Measurements from ENCODE around the gene KIF21B.
"Not testable (repeated sequence)": the region's sequence is repeated elsewhere in the genome, so short reads cannot be mapped to it uniquely, and the experiment has no call there.

Gene KIF21B

GRCh38 chr1:200968469-200969410 is 54.8 kb downstream of the KIF21B start:
- DNase-seq (ENCODE audit: extremely low spot score): no peak
- ChIA-PET POLR2A (no interaction called here), CTCF (interaction anchor here (0.6 to 1.3 kb wide), 2 partner anchors 11 to 347 kb away, joined by 3 to 6 read pairs; no protein-coding TSS in a partner anchor)
- TF ChIP-seq ZNF384 (IDR thresholded peaks at IDR 0.05) (no peak), CTBP1 (IDR thresholded peaks at IDR 0.05; ENCODE audit: borderline replicate concordance) (no peak), SUZ12 (IDR thresholded peaks at IDR 0.05) (no peak), PKNOX1 (IDR thresholded peaks at IDR 0.05) (no peak), HDGF (IDR thresholded peaks at IDR 0.05; ENCODE audit: borderline replicate concordance) (no peak), TARDBP (IDR thresholded peaks at IDR 0.05) (no peak), L3MBTL2 (conservative IDR thresholded peaks at IDR 0.05) (no peak), FOXM1 (IDR thresholded peaks at IDR 0.05; ENCODE audit: borderline replicate concordance) (no peak), ARNT (IDR thresholded peaks at IDR 0.05) (no peak), BHLHE40 (IDR thresholded peaks at IDR 0.05; ENCODE audit: borderline replicate concordance) (no peak), ELF4 (IDR thresholded peaks at IDR 0.05) (no peak)

GRCh38 chr1:200967693-200968468 is 55.6 kb downstream of the KIF21B start:
- CTCF ChIA-PET: interaction anchor here (0.6 to 1.3 kb wide), 2 partner anchors 12 to 346 kb away, joined by 3 to 6 read pairs; no protein-coding TSS in a partner anchor
- DNase-seq (ENCODE audit: extremely low spot score): no peak

GRCh38 chr1:200966934-200967333 is 56.6 kb downstream of the KIF21B start:
- no peak for DNase-seq (ENCODE audit: extremely low spot score)
- no peak for TF ChIP-seq BHLHE40 (IDR thresholded peaks at IDR 0.05; ENCODE audit: borderline replicate concordance)
- CTCF ChIA-PET: interaction anchor here (1.3 kb wide), 1 partner anchor 13 kb away, joined by 3 read pairs; no protein-coding TSS in a partner anchor
- POLR2A ChIA-PET: no interaction called here

More at GRCh38 chr1:200967693-200968468, 55.6 kb downstream of the KIF21B start:
- TF ChIP-seq PKNOX1 (IDR thresholded peaks at IDR 0.05) (no peak), ELF4 (IDR thresholded peaks at IDR 0.05) (no peak), ARNT (IDR thresholded peaks at IDR 0.05) (no peak), SP1 (IDR thresholded peaks at IDR 0.05) (no peak), HDGF (IDR thresholded peaks at IDR 0.05; ENCODE audit: borderline replicate concordance) (no peak), FOXA1 (IDR thresholded peaks at IDR 0.05) (no peak), ZNF384 (IDR thresholded peaks at IDR 0.05) (no peak), LEF1 (IDR thresholded peaks at IDR 0.05; ENCODE audit: borderline replicate concordance) (no peak), SUZ12 (IDR thresholded peaks at IDR 0.05) (no peak), CTBP1 (IDR thresholded peaks at IDR 0.05; ENCODE audit: borderline replicate concordance) (no peak), L3MBTL2 (conservative IDR thresholded peaks at IDR 0.05) (no peak), NFRKB (IDR thresholded peaks at IDR 0.05) (no peak)
- POLR2A ChIA-PET: no interaction called here

- ChIA-PET POLR2A (no interaction called here), CTCF (interaction anchor here (1.4 kb wide), 1 partner anchor 15 kb away, joined by 8 read pairs; no protein-coding TSS in a partner anchor)
- no peak for DNase-seq (ENCODE audit: extremely low spot score)
- no peak for TF ChIP-seq PKNOX1 (IDR thresholded peaks at IDR 0.05)
- TF ChIP-seq NFRKB (IDR thresholded peaks at IDR 0.05): no peak
- no peak for TF ChIP-seq FOXA1 (IDR thresholded peaks at IDR 0.05)
- TF ChIP-seq SP1 (IDR thresholded peaks at IDR 0.05): no peak
- no peak for TF ChIP-seq CTBP1 (IDR thresholded peaks at IDR 0.05; ENCODE audit: borderline replicate concordance)
- no peak for TF ChIP-seq SUZ12 (IDR thresholded peaks at IDR 0.05)
- TF ChIP-seq L3MBTL2 (conservative IDR thresholded peaks at IDR 0.05): no peak
- TF ChIP-seq ZNF384 (IDR thresholded peaks at IDR 0.05): no peak
Observed at GRCh38 chr1:200965111-200965805, 58.3 kb downstream of the KIF21B start.

GRCh38 chr1:200963888-200964287 is 59.6 kb downstream of the KIF21B start:
- CTCF ChIA-PET; POLR2A ChIA-PET; DNase-seq (ENCODE audit: extremely low spot score): not testable (repeated sequence)

- ChIA-PET CTCF (interaction anchor here (1.2 kb wide), 1 partner anchor 9 kb away, joined by 6 read pairs; no protein-coding TSS in a partner anchor), POLR2A (no interaction called here)
- no peak for DNase-seq (ENCODE audit: extremely low spot score)
- no peak for TF ChIP-seq ELF4 (IDR thresholded peaks at IDR 0.05)
- TF ChIP-seq SP1 (IDR thresholded peaks at IDR 0.05): no peak
- no peak for TF ChIP-seq NFRKB (IDR thresholded peaks at IDR 0.05)
- TF ChIP-seq PKNOX1 (IDR thresholded peaks at IDR 0.05): no peak
Observed at GRCh38 chr1:200963076-200963475, 60.4 kb downstream of the KIF21B start.

Measured in HEK293T (cell line).